Tibial nerve (tissue), 4 donors: ENCODE measurements around the gene PSMC4. TPM values are rescaled to one million over a fixed set of nuclear protein-coding genes. Genes with fewer than 3 reads are reported as not detected.

Experiments used
- DNase-seq, 2 donors: peaks; one replicate each; pipeline ENCODE4 v3.0.0-alpha.2; 2019; ENCODE audit warnings: low spot score in 2 of 2
- H3K27ac ChIP-seq, 4 donors: fragments of 200-600 bp; sonication (generic) in 3 of 4; one replicate each; pipeline ENCODE4 v1.5.1; 2017 to 2019; ENCODE audit warnings: mild to moderate bottlenecking in 1 of 4
- H3K27me3 ChIP-seq, 2 donors: fragments of 200-600 bp; sonication (generic) in 1 of 2; one replicate each; pipeline versions ENCODE4 v1.5.1 to v1.6.0; 2017 to 2019
- H3K36me3 ChIP-seq, 3 donors: fragments of 200-600 bp; sonication (generic); one replicate each; pipeline ENCODE4 v1.5.1; 2018 to 2019
- H3K4me1 ChIP-seq, 4 donors: fragments of 200-600 bp; sonication (generic) in 3 of 4; one replicate each; pipeline ENCODE4 v1.5.1; 2017 to 2019
- H3K4me3 ChIP-seq, 4 donors: fragments of 200-600 bp; sonication (generic) in 3 of 4; one replicate each; pipeline ENCODE4 v1.5.1; 2017 to 2019; ENCODE audit warnings: mild to moderate bottlenecking in 1 of 4, moderate library complexity in 1 of 4
- H3K9me3 ChIP-seq, 4 donors: fragments of 200-600 bp; sonication (generic) in 3 of 4; one replicate each; pipeline ENCODE4 v1.5.1; 2017 to 2019
- CTCF ChIP-seq, 5 experiments: fragments of 200-600 bp in 3 of 5; fragments of 450-650 bp in 2 of 5; sonication (generic) in 3 of 5; IDR thresholded peaks; one replicate each; pipeline ENCODE4 v1.5.1; 2016 to 2019; ENCODE audit warnings: antibody characterized with exemption in 5 of 5, mild to moderate bottlenecking in 3 of 5, moderate library complexity in 2 of 5
- EP300 ChIP-seq, 2 donors: sonication (generic); formaldehyde crosslinking; IDR thresholded peaks; one replicate each; pipeline ENCODE4 v1.6.1; 2017; ENCODE audit warnings: antibody characterized with exemption in 2 of 2, mild to moderate bottlenecking in 1 of 2
- POLR2A ChIP-seq, 2 donors: fragments of 450-650 bp; IDR thresholded peaks; one replicate each; pipeline ENCODE4 v1.6.1; 2017; ENCODE audit warnings: antibody characterized with exemption in 2 of 2, mild to moderate bottlenecking in 2 of 2, moderate library complexity in 2 of 2
- WGBS, 2 donors: methylation state at CpG; one replicate each; pipeline ENCODE4 v1.1.5; 2018; 5-methylcytosine and 5-hydroxymethylcytosine counted together
- total RNA-seq, 4 donors: library from RNA; depleted of rRNA; stranded (reverse); fragments of >200 nt; gene quantifications; one replicate each; pipeline ENCODE4 v1.1.0, GENCODE V29; 2016

The PSMC4 gene
- total RNA-seq, 4 donors from 2014 or later: 49.4 to 91.8 (median 69.5) TPM

- Histone ChIP-seq H3K36me3 (no peaks in the 10 kb centered on the region), H3K4me3 (no peak overlapping the region), H3K4me1 (no peaks in the 10 kb centered on the region), H3K27ac (no peak overlapping the region), H3K9me3 (peaks cover 0 to 16% (median 0%) of the 10 kb centered on the region in 4 donors), H3K27me3 (no peaks in the 10 kb centered on the region)
- no peak for DNase-seq
- TF ChIP-seq CTCF (IDR thresholded peaks at IDR 0.05) (no peak), EP300 (IDR thresholded peaks at IDR 0.05) (no peak), POLR2A (IDR thresholded peaks at IDR 0.05) (no peak)
- 94 to 97% methylated on average over 10 of the region's 11 CpGs for WGBS, 2 donors
These were observed 43.9 kb upstream of the PSMC4 start for GRCh38 chr19:39927076-39927475.

GRCh38 chr19:39927524-39928356 is 43.2 kb upstream of the PSMC4 start:
- Histone ChIP-seq H3K27ac (no peak overlapping the region), H3K4me1 (no peaks in the 10 kb centered on the region), H3K36me3 (no peaks in the 10 kb centered on the region), H3K27me3 (no peaks in the 10 kb centered on the region), H3K4me3 (no peak overlapping the region), H3K9me3 (peaks cover 0 to 16% (median 0%) of the 10 kb centered on the region in 4 donors)
- TF ChIP-seq CTCF (IDR thresholded peaks at IDR 0.05): no peak
- no peak for TF ChIP-seq EP300 (IDR thresholded peaks at IDR 0.05)
- TF ChIP-seq POLR2A (IDR thresholded peaks at IDR 0.05): no peak
- no peak for DNase-seq
- WGBS, 2 donors: 92 to 97% methylated on average over 13 to 20 of the region's 23 CpGs

- no peak for DNase-seq
- Histone ChIP-seq H3K4me3 (no peak overlapping the region), H3K4me1 (no peaks in the 10 kb centered on the region), H3K36me3 (no peaks in the 10 kb centered on the region), H3K27ac (no peak overlapping the region), H3K9me3 (peaks cover 0 to 16% (median 0%) of the 10 kb centered on the region in 4 donors), H3K27me3 (no peaks in the 10 kb centered on the region)
- no peak for TF ChIP-seq EP300 (IDR thresholded peaks at IDR 0.05)
- TF ChIP-seq POLR2A (IDR thresholded peaks at IDR 0.05): no peak
- TF ChIP-seq CTCF (IDR thresholded peaks at IDR 0.05): no peak
- WGBS, 2 donors: 84 to 87% methylated on average over 3 of the region's 3 CpGs
These were observed 42.6 kb upstream of the PSMC4 start for GRCh38 chr19:39928357-39928725.

GRCh38 chr19:39929750-39930149 is 41.2 kb upstream of the PSMC4 start:
- 83 to 84% methylated on average over 3 of the region's 3 CpGs for WGBS, 2 donors
- H3K36me3 ChIP-seq: no peaks in the 10 kb centered on the region

More at GRCh38 chr19:39929750-39930149, 41.2 kb upstream of the PSMC4 start:
- Histone ChIP-seq H3K9me3 (peaks cover 0 to 16% (median 0%) of the 10 kb centered on the region in 4 donors), H3K27ac (no peak overlapping the region), H3K27me3 (no peaks in the 10 kb centered on the region), H3K4me3 (no peak overlapping the region), H3K4me1 (no peaks in the 10 kb centered on the region)
- no peak for TF ChIP-seq CTCF (IDR thresholded peaks at IDR 0.05)
- TF ChIP-seq POLR2A (IDR thresholded peaks at IDR 0.05): no peak
- TF ChIP-seq EP300 (IDR thresholded peaks at IDR 0.05): no peak
- DNase-seq: no peak
